ENCODE results near the gene OR2M2. TPM values are rescaled to one million over a fixed set of nuclear protein-coding genes. Genes with fewer than 3 reads are reported as not detected.

OR2M2 gene
- total and polyA plus RNA-seq, 2 of the 13 experiments (the other 11 are each of a cell fraction or from before 2014, with no cell fraction given) = not detected

- no peak overlapping the region for H2AFZ ChIP-seq (ENCODE audit: low read length)
- in situ Hi-C loops (cut with HindIII; ENCODE audit: extremely low pct_ligation_motif_present, low pct_unique_long_range_greater_than_20kb) = no loop called here
- no peaks in the 10 kb centered on the region for H3K36me3 ChIP-seq (replicated peaks in 1 of 2; ENCODE audit: control insufficient read depth in 1 of 2, insufficient read depth in 2 of 2, low read length in 2 of 2)
- H3K4me1 ChIP-seq (ENCODE audit: insufficient read depth, low read length) = no peaks in the 10 kb centered on the region
- POLR2A ChIA-PET = no interaction called here
- no peaks in the 10 kb centered on the region for H4K20me1 ChIP-seq (ENCODE audit: insufficient read depth, low read length)
- peaks cover 79% of the 10 kb centered on the region for H3K9me3 ChIP-seq (ENCODE audit: low read length)
- DNase-seq (ENCODE audit: low spot score) (no peak), ATAC-seq (no peak), FAIRE-seq (no peak)
- H3K79me2 ChIP-seq (ENCODE audit: insufficient read depth, low read length) = no peaks in the 10 kb centered on the region
- H3K9ac ChIP-seq (ENCODE audit: insufficient read depth, low read depth, low read length) = no peak overlapping the region
- BruUV-seq (replicated peaks) = no TSS peak
- CTCF ChIA-PET (ENCODE audit: low intra/inter-chr PET ratio, low total read pairs) = no interaction called here
- H3K27me3 ChIP-seq (ENCODE audit: control insufficient read depth in 1 of 2, insufficient read depth in 2 of 2, low read length in 2 of 2) = no peaks in the 10 kb centered on the region
- no peak overlapping the region for H3K4me2 ChIP-seq (ENCODE audit: low read depth, low read length)
- no peak overlapping the region for H3K4me3 ChIP-seq (replicated peaks in 1 of 3; ENCODE audit: insufficient read depth in 1 of 3, low read depth in 2 of 3, low read length in 3 of 3)
- TF ChIP-seq IRF9 (CRISPR knock-in tag; IDR thresholded peaks at IDR 0.05; ENCODE audit: borderline replicate concordance) = no peak
- TF ChIP-seq ZNF503 (CRISPR knock-in tag; IDR thresholded peaks at IDR 0.05) = no peak
- no peak for TF ChIP-seq TOE1 (CRISPR knock-in tag; IDR thresholded peaks at IDR 0.05)
- TF ChIP-seq ZNF484 (CRISPR knock-in tag; IDR thresholded peaks at IDR 0.05; ENCODE audit: borderline replicate concordance, low read depth) = no peak
- no peak for TF ChIP-seq HMGXB4 (CRISPR knock-in tag; IDR thresholded peaks at IDR 0.05; ENCODE audit: borderline replicate concordance in 1 of 2, low read depth in 1 of 2)
- no peak for TF ChIP-seq NFE2 (CRISPR knock-in tag; IDR thresholded peaks at IDR 0.05)
- TF ChIP-seq PHF21A (CRISPR knock-in tag; IDR thresholded peaks at IDR 0.05) = no peak
- intact Hi-C loops (cut with micrococcal nuclease; ENCODE audit: unreplicated experiment) = no loop called here
- no peak overlapping the region for H3K27ac ChIP-seq (ENCODE audit: extremely low read length, insufficient read depth, low read length)
- 18% methylated on average over 5 of the region's 6 CpGs for WGBS (ENCODE audit: low lambda C conversion rate)
Measured at GRCh38 chr1:248152056-248152827, 22.4 kb upstream of the OR2M2 start.

Data from HepG2 (cell line).